ENCODE measurements around the gene PALLD. TPM values are rescaled to one million over a fixed set of nuclear protein-coding genes. Genes with fewer than 3 reads are reported as not detected.

PALLD gene
- total and polyA plus RNA-seq, 2 of the 8 experiments (the other 6 are each of a cell fraction or from before 2014, with no cell fraction given), result 10.5 to 25.0 TPM

GRCh38 chr4:168837922-168838321 is 341.1 kb downstream of the PALLD start (continued):
- no peak for TF ChIP-seq EP300 (IDR thresholded peaks at IDR 0.05; ENCODE audit: borderline replicate concordance in 1 of 2, low read depth in 2 of 2, low read length in 2 of 2)
- TF ChIP-seq CHD7 (IDR thresholded peaks at IDR 0.05; ENCODE audit: insufficient replicate concordance, low read length), result no peak

Data from H1 (cell line).